NT2/D1 (cell line): ENCODE results near the gene CDH4.

Source experiments
- SUZ12 ChIP-seq: IDR thresholded peaks from 2 replicates; pipeline ENCODE4 v1.6.1; 2011; ENCODE audit not compliant: insufficient read length, insufficient read depth; ENCODE audit errors: extremely low read depth
- YY1 ChIP-seq: IDR thresholded peaks from 2 replicates; pipeline ENCODE4 v1.6.1; 2011; ENCODE audit not compliant: insufficient read length, insufficient read depth

DNA sequence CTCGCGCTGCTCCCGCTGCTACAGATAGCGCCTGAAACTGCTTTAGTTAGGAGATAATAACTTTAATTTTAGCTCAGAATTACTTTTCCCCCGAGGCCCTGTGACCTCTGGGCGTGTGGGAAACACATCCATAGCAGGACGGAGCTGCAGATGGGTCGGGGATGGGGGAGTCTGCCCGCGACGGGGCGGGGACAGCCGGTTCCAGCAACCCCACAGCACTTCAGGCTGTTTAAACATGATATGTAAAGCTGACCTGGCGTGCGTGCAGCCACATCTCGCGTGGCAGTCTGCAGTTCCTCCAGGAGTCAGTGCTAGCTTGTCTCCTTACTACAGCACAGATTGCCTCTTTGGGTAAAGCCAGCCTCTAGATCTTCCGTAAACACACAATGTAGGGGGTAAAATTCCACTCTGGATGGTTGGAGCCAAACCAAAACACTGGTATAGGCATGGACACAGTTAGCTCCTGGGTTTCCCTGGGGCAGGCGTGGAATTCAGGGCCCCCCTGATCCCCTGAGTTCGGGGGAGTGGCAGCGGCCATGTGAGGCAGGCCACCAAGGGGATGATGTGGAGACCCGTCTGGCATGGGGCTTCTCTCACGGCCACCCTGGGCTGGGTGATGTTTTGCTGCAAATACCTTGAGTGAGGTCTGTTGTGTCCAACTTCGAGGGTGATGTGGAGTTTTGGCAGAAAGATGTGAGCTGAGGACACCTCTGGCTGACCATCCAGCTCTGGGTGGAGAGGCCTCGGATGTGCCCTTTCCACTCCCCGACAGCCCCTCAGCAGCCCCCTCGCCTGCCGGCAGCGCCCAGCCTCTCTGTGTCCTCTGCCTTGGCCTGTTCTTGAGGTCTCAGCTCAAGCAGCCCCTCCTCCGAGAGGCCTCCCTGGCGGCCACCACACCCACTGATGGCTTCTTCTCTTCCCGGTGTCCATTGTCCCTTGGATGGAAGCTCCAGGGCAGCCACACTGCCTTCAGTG lies 599.2 kb downstream of the CDH4 start:
- TF ChIP-seq SUZ12 (no peak), YY1 (no peak)
